CD4-positive, alpha-beta T cell treated with Interleukin-2 at 100 ng/mL for 4 hours (primary cell): ENCODE results near the gene HIP1.
"Not testable (repeated sequence)": the region's sequence is repeated elsewhere in the genome, so short reads cannot be mapped to it uniquely, and the experiment has no call there.

ENCODE experiments used
- DNase-seq: peaks from one replicate; pipeline ENCODE4 v3.0.0-alpha.2; 2020; ENCODE audit warnings: low spot score

Gene HIP1

GRCh38 chr7:75639886-75640190, 98.9 kb downstream of the HIP1 start:
- DNase-seq, result no peak

- peak; percentile 33 for DNase-seq
Observed at GRCh38 chr7:75639071-75639885, 99.5 kb downstream of the HIP1 start.

DNA sequence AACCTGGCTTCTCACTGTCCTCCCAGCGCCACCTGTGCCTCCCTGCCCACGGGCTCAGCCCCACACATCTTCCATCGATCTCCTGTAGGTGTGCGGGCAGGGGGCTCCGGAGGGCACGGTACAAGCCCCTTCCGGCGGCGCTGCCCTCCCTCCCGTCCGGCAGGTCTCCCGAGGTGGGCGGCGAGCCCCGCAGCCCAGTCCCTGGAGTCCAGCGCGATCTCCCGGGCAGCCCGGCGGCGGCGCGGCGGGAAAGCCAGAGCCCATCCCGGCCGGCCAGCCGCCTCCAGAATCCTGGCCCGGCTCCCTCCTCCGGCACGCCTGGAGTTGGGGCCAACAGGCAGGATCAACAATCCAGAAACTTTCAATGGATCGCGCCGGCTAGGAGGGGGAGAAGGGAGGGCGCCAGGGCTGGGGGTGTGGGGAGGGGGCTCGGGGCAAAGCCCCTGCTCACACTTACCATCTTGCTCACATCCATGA, 100.1 kb downstream of the HIP1 start:
- DNase-seq, result no peak

- no peak for DNase-seq
Observed at GRCh38 chr7:75637854-75638593, 100.7 kb downstream of the HIP1 start.

- no peak for DNase-seq
Observed at GRCh38 chr7:75635036-75635435, 103.7 kb downstream of the HIP1 start.

- not testable (repeated sequence) for DNase-seq
Observed at GRCh38 chr7:75632587-75632986, 106.2 kb downstream of the HIP1 start.

DNA sequence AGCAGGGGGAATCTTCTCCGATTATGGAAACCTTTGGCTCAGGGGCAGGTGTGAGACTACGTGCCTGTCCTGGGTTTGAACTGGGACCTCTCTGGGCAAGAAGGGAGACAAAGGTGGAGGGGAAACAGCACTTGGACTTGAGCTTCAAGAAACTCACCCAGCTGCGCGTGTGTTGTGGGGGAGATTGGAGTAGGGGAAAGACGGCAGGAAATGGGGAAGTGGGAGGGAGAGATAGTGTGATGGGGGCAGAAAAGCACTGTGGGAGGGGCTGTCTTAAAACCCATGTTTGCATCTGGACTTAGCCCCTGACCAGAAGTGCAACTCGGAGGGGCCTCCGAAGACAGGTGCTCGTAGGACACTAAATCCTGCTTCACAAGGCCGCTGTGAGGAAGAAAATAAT, 107.0 kb downstream of the HIP1 start:
- DNase-seq, result no peak

DNA sequence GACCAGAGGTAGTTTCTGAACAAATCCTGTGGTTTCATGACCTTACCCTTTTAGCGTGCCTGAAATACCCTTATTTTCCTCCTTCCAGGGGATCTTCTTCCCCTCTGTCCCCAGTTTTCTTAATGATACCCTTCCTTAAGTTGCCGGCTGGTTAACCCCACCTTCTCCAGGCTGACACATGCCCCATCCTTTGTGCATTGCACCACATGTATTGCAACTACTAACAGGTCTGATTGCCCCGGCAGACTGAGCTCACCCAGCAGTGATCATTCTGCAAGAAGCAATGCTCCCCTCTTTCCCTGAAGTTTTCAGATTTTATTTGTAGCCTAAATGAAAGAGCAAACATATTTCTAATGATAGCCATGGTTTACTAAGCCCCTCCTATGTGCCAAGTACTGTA, 108.2 kb downstream of the HIP1 start:
- DNase-seq, result no peak

GRCh38 chr7:75629044-75629443, 109.7 kb downstream of the HIP1 start:
- DNase-seq, result no peak

GRCh38 chr7:75628055-75628454, 110.7 kb downstream of the HIP1 start:
- no peak for DNase-seq

DNA sequence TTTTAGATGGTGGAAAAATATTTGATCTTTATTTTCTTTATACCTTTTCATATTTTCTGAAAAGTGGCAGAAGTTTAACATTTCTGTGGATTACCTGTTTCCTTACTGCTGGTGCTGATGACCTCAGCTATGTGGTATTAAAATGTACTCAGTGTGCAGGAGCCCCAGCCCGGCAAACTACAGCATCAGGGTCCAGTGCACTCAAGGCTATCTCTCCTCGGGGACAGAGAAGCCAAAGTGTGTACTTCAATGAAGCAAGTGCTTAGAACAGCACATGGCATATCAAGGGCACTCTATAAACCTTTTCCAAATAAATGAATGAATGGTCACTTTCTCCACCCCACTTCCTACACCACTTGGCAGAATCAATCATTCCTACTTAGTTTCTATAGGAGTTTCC, 111.8 kb downstream of the HIP1 start:
- no peak for DNase-seq

DNA sequence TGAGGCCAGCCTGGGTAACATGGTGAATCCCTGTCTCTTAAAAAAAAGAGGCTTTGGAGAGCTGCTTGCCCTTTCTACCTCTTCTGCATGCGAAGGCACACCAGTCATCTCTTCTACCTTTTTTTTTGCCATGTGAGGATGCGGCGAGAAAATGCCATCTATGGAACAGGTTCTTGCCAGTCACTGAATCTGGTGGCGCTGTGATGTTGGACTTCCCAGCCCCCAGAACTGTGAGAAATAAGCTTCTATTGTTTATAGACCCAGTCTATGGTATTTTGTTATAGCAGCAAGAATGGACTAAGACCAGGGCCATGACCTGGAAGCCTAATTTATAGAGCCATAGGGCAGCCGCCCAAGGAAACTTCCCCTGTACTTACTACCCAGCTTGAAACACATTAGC, 112.9 kb downstream of the HIP1 start:
- no peak for DNase-seq

- no peak for DNase-seq
Observed at GRCh38 chr7:75624134-75624832, 114.5 kb downstream of the HIP1 start.

- no peak for DNase-seq
Observed at GRCh38 chr7:75623390-75624133, 115.2 kb downstream of the HIP1 start.

DNA sequence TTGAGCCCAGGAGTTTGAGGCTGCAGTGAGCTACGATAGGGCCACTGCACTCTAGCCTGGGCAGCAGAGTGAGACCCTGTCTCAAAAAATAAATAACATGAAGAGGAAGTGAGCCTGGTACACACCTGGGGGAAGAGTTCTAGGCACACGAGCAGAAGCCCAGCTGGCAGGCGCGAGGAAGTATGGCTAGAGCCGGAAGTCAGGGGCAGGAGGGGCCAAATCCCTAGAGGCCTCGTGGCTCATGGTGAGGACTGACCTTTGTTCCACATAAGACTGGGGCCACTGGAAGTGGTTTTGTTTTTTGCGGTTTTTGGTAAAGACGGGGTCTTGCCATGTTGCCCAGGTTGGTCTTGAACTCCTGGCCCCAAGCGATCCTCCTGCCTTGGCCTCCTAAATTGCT, 117.6 kb downstream of the HIP1 start:
- no peak for DNase-seq

GRCh38 chr7:75619636-75620035, 119.1 kb downstream of the HIP1 start:
- no peak for DNase-seq

GRCh38 chr7:75617634-75618234, 121.0 kb downstream of the HIP1 start:
- peak; percentile 60 for DNase-seq

DNA sequence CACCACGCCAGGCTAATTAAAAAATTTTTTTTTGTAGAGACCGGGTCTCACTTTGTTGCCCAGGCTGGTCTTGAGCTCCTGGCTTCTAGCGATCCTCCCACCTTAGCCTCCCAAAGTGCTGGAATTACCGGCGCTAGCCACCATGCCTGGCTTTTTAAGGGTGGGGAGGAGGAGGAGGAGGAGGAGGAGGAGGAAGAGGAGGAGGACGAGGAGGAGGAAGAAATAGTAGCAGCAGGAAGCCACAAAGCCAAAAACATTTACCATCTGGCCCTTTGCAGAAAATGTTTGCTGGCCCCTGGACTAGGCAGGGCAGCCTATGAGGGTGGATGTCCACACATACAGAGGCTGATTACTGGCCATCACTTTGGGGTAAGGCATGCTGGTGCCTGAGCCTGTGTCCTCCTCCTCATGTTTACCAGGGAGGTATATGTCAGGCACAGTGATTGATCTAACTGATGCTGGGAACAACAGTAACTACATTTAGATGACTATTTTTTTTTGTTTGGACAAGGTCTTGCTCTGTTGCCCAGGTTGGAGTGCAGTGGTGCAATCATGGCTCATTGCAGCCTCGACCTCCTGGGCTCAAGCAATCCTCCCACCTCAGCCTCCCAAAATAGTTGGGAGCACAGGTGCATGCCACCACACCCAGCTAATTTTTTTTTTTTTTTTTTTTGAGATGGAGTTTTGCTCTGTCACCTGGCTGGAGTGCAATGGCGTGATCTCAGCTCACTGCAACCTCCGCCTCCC, 122.1 kb downstream of the HIP1 start:
- no peak for DNase-seq

- DNase-seq, result no peak
Observed at GRCh38 chr7:75614401-75614800, 124.3 kb downstream of the HIP1 start.

DNA sequence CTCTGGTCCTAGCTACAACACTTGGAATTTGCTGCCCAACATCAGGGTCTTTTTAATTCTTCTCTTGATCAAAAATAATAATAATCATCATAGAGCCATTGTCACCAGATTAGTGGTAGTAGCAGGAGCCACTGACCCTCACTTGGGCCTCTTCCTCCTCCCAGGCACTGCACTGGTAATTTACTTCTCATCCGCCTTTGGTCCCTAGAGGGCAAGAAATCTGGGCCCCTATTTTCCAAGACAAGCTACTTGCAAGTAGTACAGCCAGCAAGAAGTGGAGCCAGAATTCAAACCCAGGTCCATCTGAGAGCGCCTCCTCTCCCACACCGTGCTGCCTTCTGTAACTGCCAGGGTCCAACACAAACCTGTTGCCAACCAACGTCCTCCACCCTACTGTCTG, 125.4 kb downstream of the HIP1 start:
- no peak for DNase-seq

- DNase-seq, result no peak
Observed at GRCh38 chr7:75611557-75612178, 127.1 kb downstream of the HIP1 start.
